Keratinocyte (primary cell): ENCODE results near the gene CSH1.

Experiments
- EZH2 ChIP-seq: IDR thresholded peaks from one replicate; pipeline ENCODE4 v1.6.1; 2012; ENCODE audit warnings: inconsistent platforms, mild to moderate bottlenecking, low read length, moderate library complexity
- TF ChIP-seq, protein P1 (sequence below), 3 experiments: IDR thresholded peaks in 1 of 3; conservative IDR thresholded peaks in 1 of 3; optimal IDR thresholded peaks in 1 of 3; 2 replicates in 2 of 3; 3 replicates in 1 of 3; pipeline versions ENCODE3 to v1.5.1; 2011; ENCODE audit warnings: low read length in 3 of 3, mild to moderate bottlenecking in 3 of 3, moderate library complexity in 2 of 3, control low read depth in 1 of 3, inconsistent platforms in 1 of 3; ENCODE audit not compliant: insufficient read depth in 2 of 3; ENCODE audit errors: extremely low read depth in 1 of 3

DNA sequence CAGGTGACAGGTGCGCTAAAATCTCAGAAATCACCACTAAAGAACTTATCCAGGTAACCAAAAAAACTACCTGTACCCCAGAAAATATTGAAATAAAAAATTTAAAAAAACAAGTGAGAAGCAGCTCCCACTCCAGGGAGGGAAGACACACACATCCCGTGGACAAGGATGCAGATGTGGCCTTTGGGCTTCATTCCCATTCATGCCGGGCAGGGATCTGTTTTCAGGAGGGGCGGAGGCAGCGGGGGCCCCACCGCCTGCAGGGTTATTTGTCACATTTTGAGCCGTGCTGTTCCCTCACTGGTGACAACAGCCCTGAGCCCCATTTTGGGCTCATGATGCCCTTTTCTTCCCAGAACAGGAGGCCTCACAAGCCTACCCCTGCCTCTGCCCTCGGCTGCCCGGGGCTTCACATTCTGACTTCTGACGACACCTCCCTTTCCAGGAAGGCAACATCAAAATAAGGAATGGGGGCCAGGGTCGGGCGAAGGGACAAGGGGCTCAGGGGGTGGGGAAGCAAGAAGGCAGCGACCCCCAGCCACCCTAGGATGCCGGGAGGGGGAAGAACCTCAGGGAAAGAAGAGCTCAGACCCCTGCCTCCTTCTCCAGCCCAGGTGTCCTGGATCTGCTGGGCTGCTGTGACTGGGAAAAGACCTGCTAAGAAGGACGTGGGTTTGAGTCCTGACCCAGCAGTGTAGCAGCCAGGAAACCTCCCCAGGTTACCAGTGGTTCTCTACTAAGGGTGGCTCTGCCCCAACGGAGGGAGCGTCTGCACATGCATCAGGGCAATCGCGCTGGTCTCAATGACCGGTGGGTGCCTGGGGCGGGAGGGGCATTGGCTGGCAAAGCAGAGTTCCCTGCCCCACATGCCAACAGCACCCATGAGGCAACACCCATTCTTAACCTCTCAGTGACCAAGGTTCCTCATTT, 38.1 kb upstream of the CSH1 start:
- TF ChIP-seq, protein P1, sequence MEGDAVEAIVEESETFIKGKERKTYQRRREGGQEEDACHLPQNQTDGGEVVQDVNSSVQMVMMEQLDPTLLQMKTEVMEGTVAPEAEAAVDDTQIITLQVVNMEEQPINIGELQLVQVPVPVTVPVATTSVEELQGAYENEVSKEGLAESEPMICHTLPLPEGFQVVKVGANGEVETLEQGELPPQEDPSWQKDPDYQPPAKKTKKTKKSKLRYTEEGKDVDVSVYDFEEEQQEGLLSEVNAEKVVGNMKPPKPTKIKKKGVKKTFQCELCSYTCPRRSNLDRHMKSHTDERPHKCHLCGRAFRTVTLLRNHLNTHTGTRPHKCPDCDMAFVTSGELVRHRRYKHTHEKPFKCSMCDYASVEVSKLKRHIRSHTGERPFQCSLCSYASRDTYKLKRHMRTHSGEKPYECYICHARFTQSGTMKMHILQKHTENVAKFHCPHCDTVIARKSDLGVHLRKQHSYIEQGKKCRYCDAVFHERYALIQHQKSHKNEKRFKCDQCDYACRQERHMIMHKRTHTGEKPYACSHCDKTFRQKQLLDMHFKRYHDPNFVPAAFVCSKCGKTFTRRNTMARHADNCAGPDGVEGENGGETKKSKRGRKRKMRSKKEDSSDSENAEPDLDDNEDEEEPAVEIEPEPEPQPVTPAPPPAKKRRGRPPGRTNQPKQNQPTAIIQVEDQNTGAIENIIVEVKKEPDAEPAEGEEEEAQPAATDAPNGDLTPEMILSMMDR (optimal IDR thresholded peaks at IDR 0.05 in 1 of 3, IDR thresholded peaks at IDR 0.05 in 1 of 3, conservative IDR thresholded peaks at IDR 0.05 in 1 of 3; ENCODE audit: extremely low read depth in 1 of 3, insufficient read depth in 2 of 3, low read length in 3 of 3): no peak
- no peak for TF ChIP-seq EZH2
